H1 (cell line): ENCODE data around the gene HES2. TPM values are rescaled to one million over a fixed set of nuclear protein-coding genes. Genes with fewer than 3 reads are reported as not detected.

Experiments
- BACH1 ChIP-seq: IDR thresholded peaks from 2 replicates; pipeline ENCODE4 v1.6.1; 2012; ENCODE audit warnings: low read length, improper control_type of control experiment
- RBBP5 ChIP-seq: IDR thresholded peaks from 2 replicates; pipeline ENCODE4 v1.7.1; 2012; ENCODE audit warnings: low read depth, mild to moderate bottlenecking, inconsistent platforms, low read length, moderate library complexity, borderline replicate concordance
- ZNF274 ChIP-seq: IDR thresholded peaks from 2 replicates; pipeline ENCODE4 v1.7.0; 2012; ENCODE audit warnings: low read length, borderline replicate concordance; ENCODE audit errors: extremely low read depth
- polyA plus RNA-seq, 7 experiments: library from polyadenylated mRNA; depleted of rRNA in 3 of 7; stranded (reverse) in 5 of 7; unstranded in 2 of 7; fragments of >200 nt in 5 of 7; fragments of 200-250 nt in 2 of 7; gene quantifications; 1 replicate in 5 of 7; 2 replicates in 1 of 7; 4 replicates in 1 of 7; pipeline versions ENCODE4 v1.2.1 to v1.2.3, GENCODE V29; 2011 to 2013; ENCODE audit warnings: missing spikeins in 2 of 7, mixed read lengths in 2 of 7
- total RNA-seq: library from RNA; stranded (reverse); fragmentation: NEBNext Ultra II Directional; extraction: Animal tissue kit (Norgen Biotek cat#: 25700); gene quantifications from 2 replicates; pipeline ENCODE4 v1.2.1, GENCODE V29; 2021
- TF ChIP-seq, protein P1 (sequence below): fragments of 300-600 bp; sonication (generic); IDR thresholded peaks from 2 replicates; pipeline ENCODE4 v1.7.1; 2012; ENCODE audit warnings: low read length, moderate library complexity, mild to moderate bottlenecking, inconsistent platforms; ENCODE audit not compliant: insufficient replicate concordance
- TF ChIP-seq, protein P2 (sequence below), 3 experiments: IDR thresholded peaks; 1 replicate in 2 of 3; 2 replicates in 1 of 3; pipeline versions ENCODE4 v1.5.1 to v1.6.1; 2011; ENCODE audit warnings: low read length in 3 of 3, mild to moderate bottlenecking in 3 of 3, inconsistent platforms in 2 of 3, low read depth in 1 of 3, moderate library complexity in 1 of 3; ENCODE audit not compliant: insufficient read depth in 1 of 3; ENCODE audit errors: control extremely low read depth in 1 of 3
- TF ChIP-seq, protein P3 (sequence below): IDR thresholded peaks from 2 replicates; pipeline ENCODE4 v1.6.1; 2011; ENCODE audit warnings: low read depth, mild to moderate bottlenecking, low read length; ENCODE audit not compliant: insufficient read depth
- TF ChIP-seq, protein P4 (sequence below): IDR thresholded peaks from 2 replicates; pipeline ENCODE4 v1.6.1; 2011; ENCODE audit warnings: low read length, improper control_type of control experiment

HES2 gene
- total and polyA plus RNA-seq, 2 of the 8 experiments (the other 6 are each of a cell fraction or from before 2014, with no cell fraction given) = 0.15 to 0.53 TPM

DNA sequence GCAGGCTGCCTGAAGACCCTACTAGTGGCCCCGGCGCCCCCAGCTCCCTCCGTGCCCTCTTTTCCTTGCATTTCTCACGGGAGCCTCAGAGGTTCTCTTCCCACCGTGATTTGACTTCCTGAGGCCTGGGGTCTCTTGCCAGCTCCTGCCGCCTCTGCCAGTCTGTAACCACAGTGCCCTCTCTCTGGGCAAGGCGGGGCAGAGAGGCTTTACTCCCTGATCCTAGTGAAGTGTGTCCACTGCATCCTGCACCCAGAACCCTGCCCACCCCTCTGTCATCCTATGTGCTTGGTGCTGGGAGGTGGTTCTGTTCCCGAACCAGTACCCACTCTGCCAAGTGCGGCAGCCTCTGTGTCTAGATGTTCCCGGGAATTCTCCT lies 7.2 kb upstream of the HES2 start (continued):
- TF ChIP-seq, protein P1, sequence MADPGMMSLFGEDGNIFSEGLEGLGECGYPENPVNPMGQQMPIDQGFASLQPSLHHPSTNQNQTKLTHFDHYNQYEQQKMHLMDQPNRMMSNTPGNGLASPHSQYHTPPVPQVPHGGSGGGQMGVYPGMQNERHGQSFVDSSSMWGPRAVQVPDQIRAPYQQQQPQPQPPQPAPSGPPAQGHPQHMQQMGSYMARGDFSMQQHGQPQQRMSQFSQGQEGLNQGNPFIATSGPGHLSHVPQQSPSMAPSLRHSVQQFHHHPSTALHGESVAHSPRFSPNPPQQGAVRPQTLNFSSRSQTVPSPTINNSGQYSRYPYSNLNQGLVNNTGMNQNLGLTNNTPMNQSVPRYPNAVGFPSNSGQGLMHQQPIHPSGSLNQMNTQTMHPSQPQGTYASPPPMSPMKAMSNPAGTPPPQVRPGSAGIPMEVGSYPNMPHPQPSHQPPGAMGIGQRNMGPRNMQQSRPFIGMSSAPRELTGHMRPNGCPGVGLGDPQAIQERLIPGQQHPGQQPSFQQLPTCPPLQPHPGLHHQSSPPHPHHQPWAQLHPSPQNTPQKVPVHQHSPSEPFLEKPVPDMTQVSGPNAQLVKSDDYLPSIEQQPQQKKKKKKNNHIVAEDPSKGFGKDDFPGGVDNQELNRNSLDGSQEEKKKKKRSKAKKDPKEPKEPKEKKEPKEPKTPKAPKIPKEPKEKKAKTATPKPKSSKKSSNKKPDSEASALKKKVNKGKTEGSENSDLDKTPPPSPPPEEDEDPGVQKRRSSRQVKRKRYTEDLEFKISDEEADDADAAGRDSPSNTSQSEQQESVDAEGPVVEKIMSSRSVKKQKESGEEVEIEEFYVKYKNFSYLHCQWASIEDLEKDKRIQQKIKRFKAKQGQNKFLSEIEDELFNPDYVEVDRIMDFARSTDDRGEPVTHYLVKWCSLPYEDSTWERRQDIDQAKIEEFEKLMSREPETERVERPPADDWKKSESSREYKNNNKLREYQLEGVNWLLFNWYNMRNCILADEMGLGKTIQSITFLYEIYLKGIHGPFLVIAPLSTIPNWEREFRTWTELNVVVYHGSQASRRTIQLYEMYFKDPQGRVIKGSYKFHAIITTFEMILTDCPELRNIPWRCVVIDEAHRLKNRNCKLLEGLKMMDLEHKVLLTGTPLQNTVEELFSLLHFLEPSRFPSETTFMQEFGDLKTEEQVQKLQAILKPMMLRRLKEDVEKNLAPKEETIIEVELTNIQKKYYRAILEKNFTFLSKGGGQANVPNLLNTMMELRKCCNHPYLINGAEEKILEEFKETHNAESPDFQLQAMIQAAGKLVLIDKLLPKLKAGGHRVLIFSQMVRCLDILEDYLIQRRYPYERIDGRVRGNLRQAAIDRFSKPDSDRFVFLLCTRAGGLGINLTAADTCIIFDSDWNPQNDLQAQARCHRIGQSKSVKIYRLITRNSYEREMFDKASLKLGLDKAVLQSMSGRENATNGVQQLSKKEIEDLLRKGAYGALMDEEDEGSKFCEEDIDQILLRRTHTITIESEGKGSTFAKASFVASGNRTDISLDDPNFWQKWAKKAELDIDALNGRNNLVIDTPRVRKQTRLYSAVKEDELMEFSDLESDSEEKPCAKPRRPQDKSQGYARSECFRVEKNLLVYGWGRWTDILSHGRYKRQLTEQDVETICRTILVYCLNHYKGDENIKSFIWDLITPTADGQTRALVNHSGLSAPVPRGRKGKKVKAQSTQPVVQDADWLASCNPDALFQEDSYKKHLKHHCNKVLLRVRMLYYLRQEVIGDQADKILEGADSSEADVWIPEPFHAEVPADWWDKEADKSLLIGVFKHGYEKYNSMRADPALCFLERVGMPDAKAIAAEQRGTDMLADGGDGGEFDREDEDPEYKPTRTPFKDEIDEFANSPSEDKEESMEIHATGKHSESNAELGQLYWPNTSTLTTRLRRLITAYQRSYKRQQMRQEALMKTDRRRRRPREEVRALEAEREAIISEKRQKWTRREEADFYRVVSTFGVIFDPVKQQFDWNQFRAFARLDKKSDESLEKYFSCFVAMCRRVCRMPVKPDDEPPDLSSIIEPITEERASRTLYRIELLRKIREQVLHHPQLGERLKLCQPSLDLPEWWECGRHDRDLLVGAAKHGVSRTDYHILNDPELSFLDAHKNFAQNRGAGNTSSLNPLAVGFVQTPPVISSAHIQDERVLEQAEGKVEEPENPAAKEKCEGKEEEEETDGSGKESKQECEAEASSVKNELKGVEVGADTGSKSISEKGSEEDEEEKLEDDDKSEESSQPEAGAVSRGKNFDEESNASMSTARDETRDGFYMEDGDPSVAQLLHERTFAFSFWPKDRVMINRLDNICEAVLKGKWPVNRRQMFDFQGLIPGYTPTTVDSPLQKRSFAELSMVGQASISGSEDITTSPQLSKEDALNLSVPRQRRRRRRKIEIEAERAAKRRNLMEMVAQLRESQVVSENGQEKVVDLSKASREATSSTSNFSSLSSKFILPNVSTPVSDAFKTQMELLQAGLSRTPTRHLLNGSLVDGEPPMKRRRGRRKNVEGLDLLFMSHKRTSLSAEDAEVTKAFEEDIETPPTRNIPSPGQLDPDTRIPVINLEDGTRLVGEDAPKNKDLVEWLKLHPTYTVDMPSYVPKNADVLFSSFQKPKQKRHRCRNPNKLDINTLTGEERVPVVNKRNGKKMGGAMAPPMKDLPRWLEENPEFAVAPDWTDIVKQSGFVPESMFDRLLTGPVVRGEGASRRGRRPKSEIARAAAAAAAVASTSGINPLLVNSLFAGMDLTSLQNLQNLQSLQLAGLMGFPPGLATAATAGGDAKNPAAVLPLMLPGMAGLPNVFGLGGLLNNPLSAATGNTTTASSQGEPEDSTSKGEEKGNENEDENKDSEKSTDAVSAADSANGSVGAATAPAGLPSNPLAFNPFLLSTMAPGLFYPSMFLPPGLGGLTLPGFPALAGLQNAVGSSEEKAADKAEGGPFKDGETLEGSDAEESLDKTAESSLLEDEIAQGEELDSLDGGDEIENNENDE = no peak
- no peak for TF ChIP-seq BACH1
- TF ChIP-seq, protein P2, sequence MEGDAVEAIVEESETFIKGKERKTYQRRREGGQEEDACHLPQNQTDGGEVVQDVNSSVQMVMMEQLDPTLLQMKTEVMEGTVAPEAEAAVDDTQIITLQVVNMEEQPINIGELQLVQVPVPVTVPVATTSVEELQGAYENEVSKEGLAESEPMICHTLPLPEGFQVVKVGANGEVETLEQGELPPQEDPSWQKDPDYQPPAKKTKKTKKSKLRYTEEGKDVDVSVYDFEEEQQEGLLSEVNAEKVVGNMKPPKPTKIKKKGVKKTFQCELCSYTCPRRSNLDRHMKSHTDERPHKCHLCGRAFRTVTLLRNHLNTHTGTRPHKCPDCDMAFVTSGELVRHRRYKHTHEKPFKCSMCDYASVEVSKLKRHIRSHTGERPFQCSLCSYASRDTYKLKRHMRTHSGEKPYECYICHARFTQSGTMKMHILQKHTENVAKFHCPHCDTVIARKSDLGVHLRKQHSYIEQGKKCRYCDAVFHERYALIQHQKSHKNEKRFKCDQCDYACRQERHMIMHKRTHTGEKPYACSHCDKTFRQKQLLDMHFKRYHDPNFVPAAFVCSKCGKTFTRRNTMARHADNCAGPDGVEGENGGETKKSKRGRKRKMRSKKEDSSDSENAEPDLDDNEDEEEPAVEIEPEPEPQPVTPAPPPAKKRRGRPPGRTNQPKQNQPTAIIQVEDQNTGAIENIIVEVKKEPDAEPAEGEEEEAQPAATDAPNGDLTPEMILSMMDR (IDR thresholded peaks at IDR 0.05; ENCODE audit: control extremely low read depth in 1 of 3, insufficient read depth in 1 of 3, low read depth in 1 of 3, low read length in 3 of 3) = no peak
- no peak for TF ChIP-seq RBBP5
- TF ChIP-seq, protein P3, sequence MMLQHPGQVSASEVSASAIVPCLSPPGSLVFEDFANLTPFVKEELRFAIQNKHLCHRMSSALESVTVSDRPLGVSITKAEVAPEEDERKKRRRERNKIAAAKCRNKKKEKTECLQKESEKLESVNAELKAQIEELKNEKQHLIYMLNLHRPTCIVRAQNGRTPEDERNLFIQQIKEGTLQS = no peak
- no peak for TF ChIP-seq ZNF274
- TF ChIP-seq, protein P4, sequence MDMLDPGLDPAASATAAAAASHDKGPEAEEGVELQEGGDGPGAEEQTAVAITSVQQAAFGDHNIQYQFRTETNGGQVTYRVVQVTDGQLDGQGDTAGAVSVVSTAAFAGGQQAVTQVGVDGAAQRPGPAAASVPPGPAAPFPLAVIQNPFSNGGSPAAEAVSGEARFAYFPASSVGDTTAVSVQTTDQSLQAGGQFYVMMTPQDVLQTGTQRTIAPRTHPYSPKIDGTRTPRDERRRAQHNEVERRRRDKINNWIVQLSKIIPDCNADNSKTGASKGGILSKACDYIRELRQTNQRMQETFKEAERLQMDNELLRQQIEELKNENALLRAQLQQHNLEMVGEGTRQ = no peak
